ENCODE results near the gene PGS1.

The PGS1 gene

GRCh38 chr17:78421534-78422266 lies 43.3 kb downstream of the PGS1 start:
- DNase-seq: peak; percentile 72 to 83
- TF ChIP-seq POLR2A (IDR thresholded peaks at IDR 0.05; ENCODE audit: low read length): no peak
- no peak for TF ChIP-seq GATA1 (IDR thresholded peaks at IDR 0.05; ENCODE audit: low read depth, low read length)

GRCh38 chr17:78422267-78422605 lies 43.8 kb downstream of the PGS1 start:
- DNase-seq: no peak
- TF ChIP-seq POLR2A (IDR thresholded peaks at IDR 0.05; ENCODE audit: low read length): no peak
- no peak for TF ChIP-seq GATA1 (IDR thresholded peaks at IDR 0.05; ENCODE audit: low read depth, low read length)

- no peak for DNase-seq
- TF ChIP-seq POLR2A (IDR thresholded peaks at IDR 0.05; ENCODE audit: low read length) (no peak), GATA1 (IDR thresholded peaks at IDR 0.05; ENCODE audit: low read depth, low read length) (no peak)
These were observed 44.6 kb downstream of the PGS1 start for GRCh38 chr17:78422872-78423588.

- DNase-seq: no peak
- no peak for TF ChIP-seq GATA1 (IDR thresholded peaks at IDR 0.05; ENCODE audit: low read depth, low read length)
- no peak for TF ChIP-seq POLR2A (IDR thresholded peaks at IDR 0.05; ENCODE audit: low read length)
These were observed 45.7 kb downstream of the PGS1 start for GRCh38 chr17:78423961-78424675.

- no peak for TF ChIP-seq GATA1 (IDR thresholded peaks at IDR 0.05; ENCODE audit: low read depth, low read length)
- TF ChIP-seq POLR2A (IDR thresholded peaks at IDR 0.05; ENCODE audit: low read length): no peak
- DNase-seq: no peak
These were observed 47.0 kb downstream of the PGS1 start for GRCh38 chr17:78425429-78425828.

- no peak for DNase-seq
- TF ChIP-seq GATA1 (IDR thresholded peaks at IDR 0.05; ENCODE audit: low read depth, low read length): no peak
These were observed 47.9 kb downstream of the PGS1 start for GRCh38 chr17:78426293-78426879.

- TF ChIP-seq POLR2A (IDR thresholded peaks at IDR 0.05; ENCODE audit: low read length): no peak
- no peak for TF ChIP-seq GATA1 (IDR thresholded peaks at IDR 0.05; ENCODE audit: low read depth, low read length)
- DNase-seq: no peak
These were observed 48.7 kb downstream of the PGS1 start for GRCh38 chr17:78427140-78427539.

- TF ChIP-seq GATA1 (IDR thresholded peaks at IDR 0.05; ENCODE audit: low read depth, low read length) (no peak), POLR2A (IDR thresholded peaks at IDR 0.05; ENCODE audit: low read length) (no peak)
- DNase-seq: no peak
These were observed 49.7 kb downstream of the PGS1 start for GRCh38 chr17:78428025-78428575.

- TF ChIP-seq GATA1 (IDR thresholded peaks at IDR 0.05; ENCODE audit: low read depth, low read length) (no peak), POLR2A (IDR thresholded peaks at IDR 0.05; ENCODE audit: low read length) (no peak)
- no peak for DNase-seq
These were observed 50.6 kb downstream of the PGS1 start for GRCh38 chr17:78428836-78429617.

- TF ChIP-seq POLR2A (IDR thresholded peaks at IDR 0.05; ENCODE audit: low read length) (no peak), GATA1 (IDR thresholded peaks at IDR 0.05; ENCODE audit: low read depth, low read length) (no peak)
- DNase-seq: no peak
These were observed 51.2 kb downstream of the PGS1 start for GRCh38 chr17:78429618-78429995.

GRCh38 chr17:78430892-78431691 lies 52.6 kb downstream of the PGS1 start:
- TF ChIP-seq GATA1 (IDR thresholded peaks at IDR 0.05; ENCODE audit: low read depth, low read length): no peak
- no peak for TF ChIP-seq POLR2A (IDR thresholded peaks at IDR 0.05; ENCODE audit: low read length)

GRCh38 chr17:78431692-78431958 lies 53.2 kb downstream of the PGS1 start:
- no peak for DNase-seq
- TF ChIP-seq GATA1 (IDR thresholded peaks at IDR 0.05; ENCODE audit: low read depth, low read length) (no peak), POLR2A (IDR thresholded peaks at IDR 0.05; ENCODE audit: low read length) (no peak)

More at GRCh38 chr17:78430892-78431691, 52.6 kb downstream of the PGS1 start:
- no peak for DNase-seq

All from erythroblast (primary cell).